ENCODE measurements around the gene DNAJC15. TPM values are rescaled to one million over a fixed set of nuclear protein-coding genes. Genes with fewer than 3 reads are reported as not detected.

Gene DNAJC15
- total RNA-seq, 2 donors from 2014 or later = 7.6 to 10.7 TPM

- Histone ChIP-seq H3K4me3 (no peak overlapping the region), H3K27ac (no peak overlapping the region), H3K27me3 (replicated peaks; ENCODE audit: insufficient read depth) (no peaks in the 10 kb centered on the region), H3K36me3 (peaks cover 3% of the 10 kb centered on the region), H3K9me3 (no peaks in the 10 kb centered on the region), H3K4me1 (ENCODE audit: control insufficient read depth in 1 of 2, low read depth in 2 of 2) (no peaks in the 10 kb centered on the region)
- DNase-seq (ENCODE audit: low spot score) (no peak), ATAC-seq (ENCODE audit: insufficient number of reproducible peaks, low FRiP score, low read depth) (no peak)
- TF ChIP-seq CTCF (IDR thresholded peaks at IDR 0.05) = no peak
Measured at GRCh38 chr13:43080199-43080598, 56.8 kb downstream of the DNAJC15 start.

GRCh38 chr13:43081866-43082265 is 58.5 kb downstream of the DNAJC15 start:
- TF ChIP-seq CTCF (IDR thresholded peaks at IDR 0.05) = no peak
- Histone ChIP-seq H3K4me1 (ENCODE audit: control insufficient read depth in 1 of 2, low read depth in 2 of 2) (no peaks in the 10 kb centered on the region), H3K36me3 (peaks cover 3% of the 10 kb centered on the region), H3K4me3 (no peak overlapping the region), H3K9me3 (no peaks in the 10 kb centered on the region), H3K27me3 (replicated peaks; ENCODE audit: insufficient read depth) (no peaks in the 10 kb centered on the region), H3K27ac (no peak overlapping the region)
- DNase-seq (ENCODE audit: low spot score) (no peak), ATAC-seq (ENCODE audit: insufficient number of reproducible peaks, low FRiP score, low read depth) (no peak)

- no peak for DNase-seq (ENCODE audit: low spot score)
- Histone ChIP-seq H3K27me3 (replicated peaks; ENCODE audit: insufficient read depth) (no peaks in the 10 kb centered on the region), H3K9me3 (no peaks in the 10 kb centered on the region), H3K4me3 (no peak overlapping the region), H3K4me1 (ENCODE audit: control insufficient read depth in 1 of 2, low read depth in 2 of 2) (peaks cover 3 to 4% of the 10 kb centered on the region in 2 donors), H3K27ac (no peak overlapping the region), H3K36me3 (peaks cover 3% of the 10 kb centered on the region)
- no peak for TF ChIP-seq CTCF (IDR thresholded peaks at IDR 0.05)
- no peak for ATAC-seq (ENCODE audit: insufficient number of reproducible peaks, low FRiP score, low read depth)
Measured at GRCh38 chr13:43083750-43084149, 60.4 kb downstream of the DNAJC15 start.

- peak; percentile 61 for TF ChIP-seq CTCF (IDR thresholded peaks at IDR 0.05)
- no peak overlapping the region for H3K27ac ChIP-seq
- H3K36me3 ChIP-seq = peaks cover 3% of the 10 kb centered on the region
- no peak overlapping the region for H3K4me3 ChIP-seq
- H3K9me3 ChIP-seq = no peaks in the 10 kb centered on the region
- no peak for ATAC-seq (ENCODE audit: insufficient number of reproducible peaks, low FRiP score, low read depth)
- no peaks in the 10 kb centered on the region for H3K27me3 ChIP-seq (replicated peaks; ENCODE audit: insufficient read depth)
- peaks cover 3 to 4% of the 10 kb centered on the region in 2 donors for H3K4me1 ChIP-seq (ENCODE audit: control insufficient read depth in 1 of 2, low read depth in 2 of 2)
- DNase-seq (ENCODE audit: low spot score) = no peak
Measured at GRCh38 chr13:43085545-43085944, 62.2 kb downstream of the DNAJC15 start.

- Histone ChIP-seq H3K9me3 (no peaks in the 10 kb centered on the region), H3K27me3 (replicated peaks; ENCODE audit: insufficient read depth) (no peaks in the 10 kb centered on the region), H3K36me3 (peaks cover 3% of the 10 kb centered on the region), H3K27ac (no peak overlapping the region), H3K4me3 (no peak overlapping the region), H3K4me1 (ENCODE audit: control insufficient read depth in 1 of 2, low read depth in 2 of 2) (peaks cover 3 to 4% of the 10 kb centered on the region in 2 donors)
- ATAC-seq (ENCODE audit: insufficient number of reproducible peaks, low FRiP score, low read depth) (no peak), DNase-seq (ENCODE audit: low spot score) (no peak)
- TF ChIP-seq CTCF (IDR thresholded peaks at IDR 0.05) = no peak
Measured at GRCh38 chr13:43086181-43086580, 62.8 kb downstream of the DNAJC15 start.
